Keratinocyte (primary cell): ENCODE data around the gene PARK7. TPM values are rescaled to one million over a fixed set of nuclear protein-coding genes. Genes with fewer than 3 reads are reported as not detected.

ENCODE experiments used
- DNase-seq: peaks from one replicate; pipeline ENCODE4 v3.0.0-alpha.2; 2011; ENCODE audit warnings: low read depth, missing footprints, low spot score
- FAIRE-seq: peaks from 2 replicates; lab custom pipeline; 2011; peaks lifted over from hg19 to GRCh38; lab: Jason Lieb, UNC
- H2AFZ ChIP-seq: 2 replicates; pipeline ENCODE4 v1.6.0; 2012; ENCODE audit warnings: low read length, control low read depth, inconsistent platforms; ENCODE audit not compliant: control insufficient read depth
- H3K27ac ChIP-seq: 2 replicates; pipeline ENCODE4 v1.5.1; 2011; ENCODE audit warnings: low read length; ENCODE audit not compliant: control insufficient read depth, insufficient read depth
- H3K27me3 ChIP-seq: 3 replicates; pipeline ENCODE4 v1.6.0; 2011; ENCODE audit warnings: low read length; ENCODE audit not compliant: control insufficient read depth, insufficient read depth; ENCODE audit errors: extremely low read depth
- H3K36me3 ChIP-seq, 2 experiments: 2 replicates in 1 of 2; 3 replicates in 1 of 2; pipeline ENCODE4 v1.5.1; 2011; ENCODE audit warnings: low read length in 2 of 2, mild to moderate bottlenecking in 1 of 2; ENCODE audit not compliant: control insufficient read depth in 2 of 2, insufficient read depth in 2 of 2; ENCODE audit errors: extremely low read depth in 1 of 2
- H3K4me1 ChIP-seq: 3 replicates; pipeline ENCODE4 v1.5.1; 2011; ENCODE audit warnings: low read length; ENCODE audit not compliant: control insufficient read depth, insufficient read depth; ENCODE audit errors: extremely low read depth
- H3K4me2 ChIP-seq: 3 replicates; pipeline ENCODE4 v1.6.0; 2011; ENCODE audit warnings: low read depth, low read length; ENCODE audit not compliant: control insufficient read depth, insufficient read depth; ENCODE audit errors: extremely low read depth
- H3K4me3 ChIP-seq, 3 experiments: fragments of 200-600 bp in 1 of 3; sonication (generic) in 1 of 3; 2 replicates in 2 of 3; 3 replicates in 1 of 3; pipeline ENCODE4 v1.5.1; 2011 to 2016; ENCODE audit warnings: low read length in 3 of 3, mild to moderate bottlenecking in 3 of 3, control low read depth in 2 of 3, inconsistent platforms in 1 of 3, low read depth in 1 of 3, mixed read lengths in 1 of 3, mixed run types in 1 of 3, moderate library complexity in 1 of 3; ENCODE audit not compliant: control insufficient read depth in 2 of 3, insufficient read depth in 2 of 3; ENCODE audit errors: extremely low read depth in 1 of 3
- H3K79me2 ChIP-seq: 2 replicates; pipeline ENCODE4 v1.6.0; 2012; ENCODE audit warnings: low read length; ENCODE audit not compliant: control insufficient read depth, insufficient read depth
- H3K9ac ChIP-seq: 3 replicates; pipeline ENCODE4 v1.6.0; 2011; ENCODE audit warnings: low read length; ENCODE audit not compliant: control insufficient read depth, insufficient read depth; ENCODE audit errors: extremely low read depth
- H3K9me1 ChIP-seq: 3 replicates; pipeline ENCODE4 v1.6.0; 2011; ENCODE audit warnings: low read length; ENCODE audit not compliant: control insufficient read depth, insufficient read depth; ENCODE audit errors: extremely low read depth
- H3K9me3 ChIP-seq: 2 replicates; pipeline ENCODE4 v1.5.1; 2012; ENCODE audit warnings: low read depth, low read length; ENCODE audit not compliant: control insufficient read depth
- H4K20me1 ChIP-seq: 3 replicates; pipeline ENCODE4 v1.6.0; 2011; ENCODE audit warnings: low read length; ENCODE audit not compliant: control insufficient read depth, insufficient read depth; ENCODE audit errors: extremely low read depth
- EZH2 ChIP-seq: IDR thresholded peaks from one replicate; pipeline ENCODE4 v1.6.1; 2012; ENCODE audit warnings: inconsistent platforms, mild to moderate bottlenecking, low read length, moderate library complexity
- dilution Hi-C: fragments of 300-500 bp; cut with MboI; formaldehyde crosslinking; loops from one replicate; pipeline ENCODE4 v1.7.0; 2020; ENCODE audit warnings: low sequenced_read_pairs; ENCODE audit not compliant: extremely low pct_ligation_motif_present
- polyA plus RNA-seq, 5 experiments: library from polyadenylated mRNA; depleted of rRNA in 3 of 5; stranded (reverse) in 3 of 5; stranded (forward) in 1 of 5; unstranded in 1 of 5; fragments of >200 nt; gene quantifications; 1 replicate in 1 of 5; 2 replicates in 3 of 5; 3 replicates in 1 of 5; pipeline versions ENCODE4 v1.2.1 to v1.2.3, GENCODE V29; 2011 to 2012; ENCODE audit warnings: missing spikeins in 2 of 5, low read depth in 1 of 5, low replicate concordance in 1 of 5
- TF ChIP-seq, protein P1 (sequence below), 3 experiments: IDR thresholded peaks in 1 of 3; conservative IDR thresholded peaks in 1 of 3; optimal IDR thresholded peaks in 1 of 3; 2 replicates in 2 of 3; 3 replicates in 1 of 3; pipeline versions ENCODE3 to v1.5.1; 2011; ENCODE audit warnings: low read length in 3 of 3, mild to moderate bottlenecking in 3 of 3, moderate library complexity in 2 of 3, control low read depth in 1 of 3, inconsistent platforms in 1 of 3; ENCODE audit not compliant: insufficient read depth in 2 of 3; ENCODE audit errors: extremely low read depth in 1 of 3

The PARK7 gene
- polyA plus RNA-seq, 1 donor (not counting 4 experiments of a cell fraction or from before 2014, with no cell fraction given) = 502 TPM

DNA sequence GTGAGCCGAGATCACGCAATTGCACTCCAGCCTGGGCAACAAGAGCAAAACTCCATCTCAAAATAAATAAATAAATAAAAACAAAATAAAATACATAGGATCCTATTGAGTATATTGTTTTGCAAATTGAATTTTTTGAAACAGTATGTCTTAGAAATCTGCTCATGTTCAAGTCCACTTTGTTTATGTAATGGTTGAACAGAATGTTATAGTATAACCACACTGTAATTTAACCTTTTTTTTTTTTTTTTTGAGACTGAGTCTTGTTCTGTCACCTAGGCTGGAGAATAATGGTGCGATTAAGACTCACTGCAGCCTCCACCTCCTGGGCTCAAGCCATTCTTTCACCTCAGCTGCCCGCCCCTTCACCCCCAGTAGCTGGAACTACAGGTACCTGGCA is 31.4 kb downstream of the PARK7 start:
- Histone ChIP-seq H3K4me3 (no peak overlapping the region), H3K9me1 (no peaks in the 10 kb centered on the region), H2AFZ (no peak overlapping the region), H3K4me2 (no peak overlapping the region), H3K27ac (no peak overlapping the region), H3K27me3 (no peaks in the 10 kb centered on the region), H4K20me1 (no peaks in the 10 kb centered on the region), H3K36me3 (peaks cover 0 to 3% of the 10 kb centered on the region in 2 experiments), H3K9me3 (no peaks in the 10 kb centered on the region), H3K9ac (no peak overlapping the region), H3K4me1 (peaks cover 12% of the 10 kb centered on the region), H3K79me2 (no peaks in the 10 kb centered on the region)
- dilution Hi-C loops = no loop called here
- no peak for DNase-seq
- TF ChIP-seq, protein P1, sequence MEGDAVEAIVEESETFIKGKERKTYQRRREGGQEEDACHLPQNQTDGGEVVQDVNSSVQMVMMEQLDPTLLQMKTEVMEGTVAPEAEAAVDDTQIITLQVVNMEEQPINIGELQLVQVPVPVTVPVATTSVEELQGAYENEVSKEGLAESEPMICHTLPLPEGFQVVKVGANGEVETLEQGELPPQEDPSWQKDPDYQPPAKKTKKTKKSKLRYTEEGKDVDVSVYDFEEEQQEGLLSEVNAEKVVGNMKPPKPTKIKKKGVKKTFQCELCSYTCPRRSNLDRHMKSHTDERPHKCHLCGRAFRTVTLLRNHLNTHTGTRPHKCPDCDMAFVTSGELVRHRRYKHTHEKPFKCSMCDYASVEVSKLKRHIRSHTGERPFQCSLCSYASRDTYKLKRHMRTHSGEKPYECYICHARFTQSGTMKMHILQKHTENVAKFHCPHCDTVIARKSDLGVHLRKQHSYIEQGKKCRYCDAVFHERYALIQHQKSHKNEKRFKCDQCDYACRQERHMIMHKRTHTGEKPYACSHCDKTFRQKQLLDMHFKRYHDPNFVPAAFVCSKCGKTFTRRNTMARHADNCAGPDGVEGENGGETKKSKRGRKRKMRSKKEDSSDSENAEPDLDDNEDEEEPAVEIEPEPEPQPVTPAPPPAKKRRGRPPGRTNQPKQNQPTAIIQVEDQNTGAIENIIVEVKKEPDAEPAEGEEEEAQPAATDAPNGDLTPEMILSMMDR (optimal IDR thresholded peaks at IDR 0.05 in 1 of 3, IDR thresholded peaks at IDR 0.05 in 1 of 3, conservative IDR thresholded peaks at IDR 0.05 in 1 of 3; ENCODE audit: extremely low read depth in 1 of 3, insufficient read depth in 2 of 3, low read length in 3 of 3) = no peak
- no peak for FAIRE-seq

DNA sequence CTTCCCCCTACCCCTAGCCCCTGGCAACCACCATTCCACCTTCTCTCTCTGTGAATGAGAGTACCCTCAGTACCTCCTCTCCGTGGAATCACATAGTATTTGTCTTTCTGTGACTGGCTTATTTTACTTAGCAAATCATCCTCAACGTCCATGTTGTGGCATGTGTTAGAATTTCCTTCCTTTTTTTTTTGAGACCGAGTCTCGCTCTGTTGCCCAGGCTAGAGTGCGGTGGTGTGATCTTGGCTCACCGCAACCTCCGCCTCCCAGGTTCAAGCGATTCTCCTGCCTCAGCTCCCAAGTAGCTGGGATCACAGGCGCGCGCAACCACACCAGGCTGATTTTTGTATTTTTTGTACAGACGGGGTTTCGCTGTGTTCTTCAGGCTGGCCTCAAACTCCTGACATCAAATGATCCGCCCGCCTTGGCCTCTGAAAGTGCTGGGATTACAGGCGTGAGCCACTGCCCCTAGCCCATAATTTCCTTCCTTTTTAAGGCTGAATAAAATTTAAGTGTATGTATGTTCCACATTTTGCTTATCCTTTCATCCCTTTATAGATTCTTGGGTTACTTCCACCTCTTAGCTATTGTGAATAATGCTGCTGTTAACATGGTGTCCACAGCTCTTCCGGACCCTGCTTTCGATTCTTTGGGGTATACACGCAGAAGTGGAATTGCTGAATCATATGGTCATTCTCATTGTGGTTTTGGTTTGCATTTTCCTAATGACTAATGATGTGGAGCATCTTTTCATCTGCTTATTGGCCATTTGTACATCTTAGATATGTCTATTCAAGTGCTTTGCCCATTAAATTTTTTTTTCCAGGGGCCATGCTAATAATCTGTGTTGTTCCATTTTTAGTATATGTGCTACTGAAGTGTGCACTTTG is 32.3 kb downstream of the PARK7 start:
- H3K79me2 ChIP-seq = no peaks in the 10 kb centered on the region
- H3K36me3 ChIP-seq = peaks cover 0 to 3% of the 10 kb centered on the region in 2 experiments
- H3K9me3 ChIP-seq = no peaks in the 10 kb centered on the region
- no peak overlapping the region for H3K27ac ChIP-seq
- DNase-seq = no peak
- peaks cover 6% of the 10 kb centered on the region for H3K4me1 ChIP-seq
- H2AFZ ChIP-seq = no peak overlapping the region
- no peak overlapping the region for H3K9ac ChIP-seq
- TF ChIP-seq, protein P1 (optimal IDR thresholded peaks at IDR 0.05 in 1 of 3, IDR thresholded peaks at IDR 0.05 in 1 of 3, conservative IDR thresholded peaks at IDR 0.05 in 1 of 3; ENCODE audit: extremely low read depth in 1 of 3, insufficient read depth in 2 of 3, low read length in 3 of 3) = no peak
- no peak for TF ChIP-seq EZH2
- no peak overlapping the region for H3K4me3 ChIP-seq
- H3K27me3 ChIP-seq = no peaks in the 10 kb centered on the region
- H3K9me1 ChIP-seq = no peaks in the 10 kb centered on the region
- dilution Hi-C loops = no loop called here
- H3K4me2 ChIP-seq = no peak overlapping the region
- no peak for FAIRE-seq
- no peaks in the 10 kb centered on the region for H4K20me1 ChIP-seq
